ENCODE results near the gene SLC7A6.
A peak's percentile ranks its signal among the peaks of the same experiment; 100 is the strongest.
"Not testable (repeated sequence)": the region's sequence is repeated elsewhere in the genome, so short reads cannot be mapped to it uniquely, and the experiment has no call there.

The SLC7A6 gene

DNA sequence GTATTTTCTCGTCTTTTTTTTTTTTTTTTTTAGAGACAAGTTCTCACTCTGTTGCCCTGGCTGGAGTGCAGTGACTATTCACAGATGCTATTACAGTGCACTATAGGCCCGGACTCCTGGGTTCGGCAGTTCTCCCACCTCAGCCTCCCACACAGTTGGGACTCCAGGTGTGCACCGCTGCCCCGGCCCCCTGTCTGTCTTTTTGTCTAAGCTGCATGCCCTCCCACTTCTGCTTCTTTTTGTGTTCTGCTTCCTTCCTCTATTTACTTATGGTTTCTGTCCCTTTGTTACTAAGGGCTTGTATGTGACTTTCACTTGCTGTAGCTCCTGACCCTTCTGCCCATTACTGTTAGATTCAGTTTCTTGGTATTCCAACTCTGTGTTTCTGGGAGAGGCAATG, 20.5 kb downstream of the SLC7A6 start:
- no peak for DNase-seq

DNA sequence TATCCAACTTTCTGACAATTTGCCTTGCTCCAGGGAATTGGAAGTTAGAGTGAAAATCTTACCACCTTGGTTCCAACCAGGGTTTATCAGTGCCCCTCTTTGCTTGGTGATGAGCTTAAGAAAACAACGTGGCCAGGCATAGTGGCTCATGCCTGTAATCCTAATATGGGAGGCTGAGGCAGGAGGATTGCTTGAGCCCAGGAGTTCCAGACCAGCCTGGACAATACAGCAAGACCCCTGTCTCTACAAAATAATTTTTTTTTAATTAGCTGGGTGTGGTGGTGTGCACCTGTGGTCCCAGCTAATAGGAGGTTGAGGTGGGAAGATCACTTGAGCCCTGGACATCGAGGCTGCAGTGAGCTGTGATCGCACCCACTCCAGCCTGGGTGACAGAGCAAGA, 21.4 kb downstream of the SLC7A6 start:
- no peak for DNase-seq

DNA sequence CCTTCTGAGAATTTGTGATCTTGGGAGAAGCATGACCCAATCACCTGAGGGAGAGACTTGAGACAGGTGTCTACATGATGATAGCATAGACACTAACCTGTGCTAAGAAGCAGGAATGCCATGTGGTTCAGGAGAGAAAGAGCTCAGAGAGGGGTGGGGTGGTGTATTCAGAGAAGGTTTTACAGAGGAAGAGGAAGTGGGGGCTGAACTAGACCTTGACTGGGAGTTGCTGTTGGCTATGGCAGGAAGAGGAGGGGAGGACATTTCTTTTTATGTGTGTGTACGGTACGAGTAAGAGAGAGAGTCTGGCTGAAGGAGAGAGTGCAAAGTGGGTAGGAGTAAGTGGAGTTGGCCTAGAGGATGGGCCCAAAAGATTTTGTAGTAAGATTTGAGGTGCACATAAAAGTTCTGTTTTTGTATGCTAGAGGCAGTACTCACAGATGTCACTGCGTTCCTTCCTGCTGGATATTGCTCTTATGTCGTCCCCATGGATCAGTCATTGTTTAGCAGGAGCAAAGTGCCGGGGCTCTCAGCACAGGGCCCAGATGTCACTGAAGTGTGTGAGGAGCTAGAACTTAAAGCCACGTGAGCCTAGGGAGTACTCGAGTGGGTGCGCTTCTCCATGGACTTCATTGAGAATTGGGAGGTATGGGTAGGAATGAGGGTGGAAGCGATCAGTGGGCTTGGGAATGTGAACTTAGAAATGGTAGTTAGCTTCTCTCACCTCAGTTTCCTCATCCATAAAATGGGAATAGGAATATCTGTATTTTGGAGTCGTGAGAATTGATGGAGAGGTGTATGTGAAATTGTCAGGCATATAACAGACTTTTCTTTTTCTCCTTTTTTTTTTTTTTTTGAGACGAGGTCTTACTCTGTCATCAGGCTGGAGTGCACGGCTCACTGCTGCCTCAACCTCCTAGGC, 22.1 kb downstream of the SLC7A6 start:
- DNase-seq = no peak

DNA sequence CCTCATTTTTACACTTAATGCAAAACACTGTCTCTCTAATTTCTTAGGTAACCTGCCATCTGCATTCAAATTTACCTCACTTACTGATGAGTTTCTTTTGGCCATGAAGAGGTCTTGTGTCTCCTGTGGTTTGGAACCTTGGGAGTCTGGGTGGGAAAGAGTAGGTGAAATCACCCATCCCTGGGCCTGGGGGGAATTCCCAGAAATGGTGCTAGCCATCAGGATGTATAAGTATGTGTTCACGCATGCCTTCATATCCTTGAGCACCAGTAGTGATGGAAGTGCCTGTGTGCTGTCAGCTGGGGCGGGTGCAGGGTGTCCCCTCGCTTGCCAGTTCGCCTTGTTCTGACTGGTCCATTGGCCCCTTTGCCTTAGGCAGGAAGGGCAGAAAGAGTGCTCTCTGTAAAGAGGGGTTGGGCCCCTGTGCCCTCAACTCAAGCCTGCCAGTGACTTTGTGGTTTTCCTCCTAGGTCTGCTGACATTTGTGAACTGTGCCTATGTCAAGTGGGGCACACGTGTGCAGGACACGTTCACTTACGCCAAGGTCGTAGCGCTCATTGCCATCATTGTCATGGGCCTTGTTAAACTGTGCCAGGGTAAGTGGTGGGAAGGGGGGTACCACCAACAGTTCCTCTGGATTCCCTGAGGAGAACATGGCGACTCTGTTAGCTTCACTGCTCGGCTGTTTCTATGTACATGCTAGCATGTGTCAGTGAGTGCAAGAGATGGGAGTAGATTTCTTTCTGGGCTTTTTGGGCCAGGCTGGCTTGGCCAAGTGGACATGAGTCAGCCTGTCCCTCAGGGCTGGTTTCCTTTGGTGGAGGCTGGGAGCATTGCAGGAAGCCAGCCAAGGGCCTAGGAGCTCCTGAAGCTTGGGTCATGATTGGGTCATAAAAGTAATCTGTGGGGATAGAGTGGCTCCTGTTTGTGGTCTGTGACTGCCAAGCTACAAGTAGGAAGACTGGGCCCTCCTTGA, 23.2 kb downstream of the SLC7A6 start:
- DNase-seq = peak in 1 of 2 experiments; percentile 37

DNA sequence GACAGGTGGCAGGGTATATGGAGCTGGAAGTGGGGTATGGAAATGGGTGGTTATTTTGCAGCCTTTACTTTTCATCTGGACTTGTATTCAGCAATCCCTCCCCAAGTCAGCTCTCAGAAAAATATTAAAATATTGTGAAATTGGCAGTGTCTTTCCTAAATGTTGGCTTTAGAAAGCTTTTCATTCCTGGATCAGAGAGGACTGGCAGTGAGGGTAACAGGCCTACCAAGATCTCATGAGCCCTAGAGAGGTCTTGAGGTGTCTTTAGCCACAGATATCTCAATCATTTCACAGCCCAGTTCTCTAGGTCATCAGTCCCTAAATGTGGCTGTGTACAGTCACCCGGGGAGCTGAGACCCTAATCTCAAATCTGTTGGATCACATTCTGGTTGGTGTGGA, 23.9 kb downstream of the SLC7A6 start:
- no peak for DNase-seq

DNA sequence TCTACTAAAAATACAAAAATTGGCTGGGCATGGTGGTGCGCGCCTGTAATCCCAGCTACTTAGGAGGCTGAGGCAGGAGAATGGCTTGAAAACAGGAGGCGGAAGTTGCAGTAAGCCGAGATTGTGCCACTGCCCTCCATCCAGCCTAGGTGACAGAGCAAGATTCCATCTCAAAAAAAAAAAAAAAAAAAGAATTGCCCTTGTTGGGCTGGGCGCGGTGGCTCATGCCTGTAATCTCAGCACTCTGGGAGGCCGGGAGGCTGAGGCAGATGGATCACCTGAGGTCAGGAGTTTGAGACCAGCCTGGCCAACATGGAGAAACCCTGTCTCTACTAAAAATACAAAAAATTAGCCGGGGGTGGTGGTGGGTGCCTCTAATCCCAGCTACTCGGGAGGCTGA, 24.5 kb downstream of the SLC7A6 start:
- DNase-seq = not testable (repeated sequence)

DNA sequence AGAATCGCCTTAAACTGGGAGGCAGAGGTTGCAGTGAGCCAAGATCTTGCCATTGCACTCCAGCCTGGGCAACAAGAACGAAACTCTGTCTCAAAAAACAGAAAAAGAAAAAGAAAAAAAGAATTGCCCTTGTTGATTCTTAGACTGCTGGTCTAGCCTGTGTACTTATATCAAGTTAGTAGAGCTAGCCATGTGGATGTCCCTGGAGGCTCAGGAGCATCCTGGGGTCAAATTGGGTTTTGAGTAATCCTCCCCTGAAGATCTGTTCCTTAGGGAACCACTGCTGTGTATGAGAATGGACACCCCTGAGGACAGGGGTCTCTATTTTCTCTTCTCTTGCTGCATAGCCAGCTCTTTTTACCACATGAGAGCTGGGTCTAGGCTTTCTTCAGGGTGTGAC, 24.9 kb downstream of the SLC7A6 start:
- DNase-seq = no peak

DNA sequence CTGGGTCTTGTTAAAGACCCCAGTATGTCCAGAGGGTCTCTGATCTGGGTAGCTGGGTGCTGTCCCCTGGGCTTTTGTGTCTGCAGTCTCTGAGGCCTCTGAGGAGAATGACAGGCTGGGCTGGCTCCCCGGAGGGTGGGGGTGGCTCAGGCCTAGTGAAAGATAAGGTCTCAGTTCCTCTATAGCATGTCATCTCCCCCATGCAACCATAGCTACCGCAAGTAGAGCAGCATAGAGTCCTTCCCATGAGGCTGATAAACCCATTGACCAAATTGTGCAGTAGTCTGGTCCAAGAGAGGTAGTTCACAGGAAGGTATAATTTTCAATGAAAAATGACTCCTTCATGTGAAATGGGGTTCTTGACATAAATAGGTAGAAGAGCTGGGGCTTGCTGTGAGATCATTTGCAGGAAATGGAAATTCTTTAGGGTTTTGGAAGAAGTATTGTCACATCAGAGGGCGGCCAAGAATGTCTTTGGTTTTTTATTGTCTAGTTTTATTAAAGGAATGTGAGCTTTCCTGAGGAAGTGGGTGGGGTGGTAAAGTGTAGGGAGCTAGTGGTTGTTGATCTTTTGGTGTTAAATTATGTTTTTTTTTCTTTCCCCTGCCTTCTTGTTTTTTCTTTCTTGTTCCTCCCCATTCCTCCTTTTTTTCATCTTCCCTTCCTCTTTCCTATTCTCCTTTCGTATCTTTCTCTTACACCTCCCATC, 25.4 kb downstream of the SLC7A6 start:
- DNase-seq = peak; percentile 70 to 76

DNA sequence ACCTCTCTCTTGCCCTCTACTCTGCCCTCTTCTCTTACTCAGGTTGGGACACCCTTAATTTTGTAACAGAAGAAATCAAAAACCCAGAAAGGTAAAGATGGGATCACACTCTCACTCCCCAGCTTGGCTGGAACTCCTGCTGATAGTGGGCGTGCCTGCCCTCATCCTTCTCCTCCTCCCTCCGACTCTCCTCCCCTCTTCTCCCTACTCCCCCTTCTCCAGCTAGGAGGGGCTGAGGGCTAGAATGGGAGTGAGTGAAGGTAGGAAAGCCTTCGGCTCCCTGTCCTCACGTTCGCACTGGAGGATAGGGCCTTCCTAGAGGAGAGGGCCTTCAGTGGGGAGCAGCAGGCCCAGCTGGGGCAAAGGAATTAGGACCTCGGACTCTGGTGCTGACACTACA, 26.1 kb downstream of the SLC7A6 start:
- no peak for DNase-seq

DNA sequence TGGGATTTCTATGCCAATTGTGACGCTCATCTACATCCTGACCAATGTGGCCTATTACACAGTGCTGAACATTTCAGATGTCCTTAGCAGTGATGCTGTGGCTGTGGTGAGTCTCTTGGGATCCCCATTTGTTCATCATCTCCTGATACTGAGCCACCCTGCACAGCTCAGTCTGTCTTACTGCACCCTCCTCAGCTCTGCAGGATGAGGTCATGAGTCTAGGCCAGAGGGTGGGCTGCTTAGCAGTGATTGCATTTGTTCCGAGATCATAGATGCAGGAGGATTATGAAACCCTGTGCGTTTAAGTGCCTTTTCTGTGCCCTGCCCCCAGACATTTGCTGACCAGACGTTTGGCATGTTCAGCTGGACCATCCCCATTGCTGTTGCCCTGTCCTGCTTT, 26.9 kb downstream of the SLC7A6 start:
- no peak for DNase-seq

DNA sequence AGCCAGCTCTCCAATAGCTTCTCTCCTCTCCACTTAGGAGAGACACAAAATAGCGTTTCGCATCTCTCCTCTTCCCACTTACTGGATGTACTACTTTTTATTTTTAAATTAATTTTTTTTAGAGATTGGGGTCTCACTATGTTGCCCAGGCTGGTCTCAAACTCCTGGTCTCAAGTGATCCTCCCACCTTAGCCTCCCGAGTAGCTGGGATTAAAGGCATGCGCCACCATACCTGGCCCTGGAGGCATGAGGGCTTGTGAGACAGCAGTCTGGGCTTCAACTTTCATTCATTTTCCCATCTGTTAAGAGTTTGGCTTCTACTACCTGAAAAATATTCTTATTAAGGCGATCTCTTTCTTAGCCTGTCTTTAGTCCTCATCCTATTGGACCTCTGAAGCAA, 28.1 kb downstream of the SLC7A6 start:
- no peak for DNase-seq

DNA sequence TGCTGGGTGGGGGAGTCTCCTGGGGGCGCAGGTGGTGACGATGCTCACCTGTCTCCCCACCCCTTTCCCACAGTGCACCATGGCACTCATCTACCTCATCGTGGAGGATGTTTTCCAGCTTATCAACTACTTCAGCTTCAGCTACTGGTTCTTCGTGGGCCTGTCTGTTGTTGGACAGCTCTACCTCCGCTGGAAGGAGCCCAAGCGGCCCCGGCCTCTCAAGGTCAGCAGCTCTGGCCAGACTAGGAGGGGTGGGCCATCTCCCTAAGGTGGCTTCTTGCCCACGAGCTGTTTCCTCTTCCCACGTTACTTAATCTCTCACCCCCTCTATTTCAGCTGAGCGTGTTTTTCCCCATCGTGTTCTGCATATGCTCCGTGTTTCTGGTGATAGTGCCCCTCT, 32.0 kb downstream of the SLC7A6 start:
- no peak for DNase-seq

DNA sequence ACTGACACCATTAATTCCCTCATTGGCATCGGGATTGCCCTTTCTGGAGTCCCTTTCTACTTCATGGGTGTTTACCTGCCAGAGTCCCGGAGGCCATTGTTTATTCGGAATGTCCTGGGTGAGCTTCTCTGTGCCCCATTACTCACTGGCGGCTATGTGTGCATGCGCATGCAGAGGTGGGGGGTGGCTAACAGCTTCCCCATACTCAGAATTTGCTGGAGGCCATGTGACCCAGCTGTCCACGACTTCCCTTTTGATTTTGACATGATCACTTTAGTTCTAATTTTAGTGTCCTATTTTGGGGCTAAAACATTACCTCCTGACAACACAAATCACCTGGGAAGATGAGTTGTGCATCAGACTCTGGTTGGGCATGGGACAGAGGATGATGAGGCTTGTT, 32.4 kb downstream of the SLC7A6 start:
- no peak for DNase-seq

DNA sequence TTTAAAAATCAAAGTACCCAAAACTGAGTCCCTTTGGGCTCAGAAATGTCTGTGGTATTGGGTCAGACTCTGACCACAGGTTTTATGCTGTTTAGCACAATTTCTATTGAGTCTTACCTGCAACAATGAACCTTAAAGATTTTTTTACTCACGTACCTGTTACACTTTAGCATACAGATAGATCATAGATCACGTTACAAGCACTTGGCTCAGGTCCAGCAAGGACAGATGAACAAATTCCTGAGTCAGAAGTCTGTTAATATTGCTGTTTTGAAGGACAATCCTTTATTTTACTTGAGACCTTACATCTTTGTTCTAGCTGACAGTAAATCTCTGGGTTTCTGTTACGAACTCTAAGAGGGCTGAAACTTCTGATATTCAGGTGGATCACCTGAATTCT, 33.6 kb downstream of the SLC7A6 start:
- DNase-seq = no peak

DNA sequence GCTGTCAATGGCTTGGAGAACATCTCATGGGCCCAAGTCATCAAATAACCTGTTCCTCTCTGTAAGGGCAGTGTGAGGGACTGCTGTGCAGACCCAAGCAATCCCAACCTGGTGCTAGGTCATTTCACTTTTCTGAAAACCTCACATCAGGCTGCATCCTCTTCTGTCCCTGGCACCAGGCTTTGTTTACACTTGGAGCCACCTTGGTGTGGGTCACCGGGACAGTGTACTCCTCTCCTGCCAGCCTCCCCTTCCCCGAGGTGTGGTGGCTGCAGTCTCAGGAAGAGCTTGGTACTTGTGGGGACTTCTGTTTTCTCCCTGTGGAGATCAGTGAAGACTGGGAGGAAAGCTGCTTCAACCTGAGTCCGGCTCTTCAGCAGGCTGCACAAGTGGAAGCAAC, 34.0 kb downstream of the SLC7A6 start:
- DNase-seq = no peak

DNA sequence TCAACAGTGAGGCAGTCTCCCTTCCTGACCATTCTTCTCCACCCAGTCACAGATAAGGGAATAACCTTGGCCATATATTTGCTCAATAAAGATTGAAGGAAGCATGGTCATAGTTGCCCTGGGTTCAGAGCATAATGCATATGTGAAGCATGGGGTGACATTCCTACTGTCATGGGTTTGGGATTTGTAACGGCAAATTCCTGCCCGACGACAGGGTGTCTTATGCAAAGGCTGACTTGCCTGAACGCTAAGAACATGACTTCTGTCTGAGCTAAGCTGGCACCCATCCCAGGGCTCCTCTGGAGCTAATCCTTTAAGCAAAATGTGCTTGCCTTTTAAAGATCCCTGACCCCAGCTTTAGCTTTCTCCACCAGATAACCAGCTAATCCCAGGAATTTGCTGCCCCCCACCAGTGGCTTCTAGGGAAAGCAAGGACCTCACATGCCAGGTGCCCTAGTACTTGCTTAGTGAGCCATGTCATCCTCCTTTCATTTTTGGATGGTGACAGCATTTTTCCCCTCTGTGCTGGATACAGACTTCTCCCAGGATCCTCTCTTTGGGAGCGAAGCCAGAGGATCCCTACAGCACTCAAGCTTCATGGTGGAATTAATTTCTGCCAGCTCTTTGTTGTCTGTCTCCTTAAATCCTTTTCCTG, 34.7 kb downstream of the SLC7A6 start:
- DNase-seq = no peak

DNA sequence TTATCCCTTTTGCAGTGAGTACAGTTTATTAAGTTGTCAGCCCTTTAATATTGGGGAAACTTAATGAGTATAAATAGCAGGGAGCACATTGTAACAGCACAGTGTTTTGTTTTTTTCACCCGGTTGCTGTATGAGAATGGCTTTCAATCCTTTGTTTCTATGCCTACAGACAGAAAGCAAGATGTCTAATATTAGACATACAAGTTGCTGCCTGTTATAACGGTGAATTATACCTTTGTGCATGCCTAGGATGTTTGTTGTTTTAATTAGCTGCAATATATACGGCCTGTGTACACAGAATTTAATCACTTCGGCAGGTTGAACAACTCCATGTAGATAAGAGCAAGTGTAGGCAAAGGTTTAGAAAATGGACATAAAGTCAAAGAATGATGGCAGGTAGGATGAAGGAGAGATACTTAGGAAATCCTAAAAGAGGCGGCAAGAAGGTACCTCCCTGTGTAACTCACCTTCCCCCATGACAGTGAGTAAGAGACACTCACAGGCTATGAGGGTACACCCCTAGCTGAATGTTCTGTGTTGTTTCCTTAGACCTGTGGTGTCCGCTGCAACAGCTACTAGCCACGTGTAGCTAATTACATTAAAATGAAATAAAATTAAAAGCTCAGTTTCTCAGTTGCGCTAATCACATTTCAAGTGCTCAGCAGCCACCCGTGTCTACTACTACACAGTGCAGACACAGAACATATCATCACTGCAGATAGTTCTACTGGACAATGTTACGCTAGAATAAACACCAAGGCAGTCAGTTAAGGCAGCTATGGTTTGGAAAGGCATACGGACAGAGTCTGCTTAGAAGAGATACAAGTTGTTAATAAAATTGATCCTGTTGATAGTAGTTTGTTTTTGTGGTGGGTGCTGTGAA, 35.5 kb downstream of the SLC7A6 start:
- no peak for DNase-seq

DNA sequence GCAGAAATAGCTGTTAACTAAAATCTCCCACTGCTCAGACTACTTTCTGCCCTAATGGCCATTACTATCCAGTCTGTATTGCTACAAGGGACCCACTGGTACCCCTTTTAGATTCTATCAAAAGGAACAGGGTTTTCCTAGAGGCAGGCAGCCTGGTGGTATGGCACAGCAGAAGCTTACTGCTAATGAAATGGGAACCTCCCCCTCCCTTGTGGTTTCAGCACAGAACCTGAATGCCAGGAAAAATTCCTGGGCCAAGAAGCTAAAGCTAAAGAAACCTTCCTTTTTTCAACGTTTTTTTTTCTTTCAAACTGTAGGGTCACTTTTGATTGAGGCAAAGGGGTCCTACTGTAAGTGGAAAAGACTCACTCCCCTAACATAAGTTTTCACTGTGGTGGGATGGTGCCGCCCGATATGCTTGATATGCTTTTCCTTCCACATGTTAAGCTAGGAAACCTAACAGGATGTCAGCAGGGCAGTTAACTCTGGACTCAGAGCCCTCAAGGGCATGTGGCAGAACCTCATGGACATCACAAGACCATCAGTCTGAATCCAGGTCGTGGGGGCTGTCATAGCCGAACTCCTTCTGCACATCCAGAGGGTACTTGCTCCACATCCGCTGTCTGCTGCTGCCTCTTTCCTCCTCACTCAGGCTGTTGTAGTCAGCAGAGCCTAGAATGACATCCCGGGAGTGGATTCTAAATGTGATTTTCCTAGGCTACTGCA, 36.6 kb downstream of the SLC7A6 start:
- no peak for DNase-seq

DNA sequence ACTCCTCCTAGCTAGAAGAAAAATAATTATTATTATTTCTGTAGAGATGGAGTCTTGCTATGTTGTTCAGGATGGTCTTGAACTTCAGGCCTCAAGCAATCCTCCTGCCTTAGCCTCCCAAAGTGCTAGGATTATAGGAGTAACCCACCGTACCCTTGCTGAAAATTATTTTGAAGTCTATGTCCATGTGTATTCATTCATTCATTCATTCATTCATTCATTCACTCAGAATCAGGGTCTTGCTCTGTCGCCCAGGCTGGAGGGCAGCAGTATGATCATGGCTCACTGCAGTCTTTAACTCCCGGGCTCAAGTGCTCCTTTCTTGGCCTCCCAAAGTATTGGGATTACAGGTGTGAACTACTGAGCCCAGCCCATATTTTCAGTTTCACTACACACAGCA, 42.3 kb downstream of the SLC7A6 start:
- DNase-seq = no peak

DNA sequence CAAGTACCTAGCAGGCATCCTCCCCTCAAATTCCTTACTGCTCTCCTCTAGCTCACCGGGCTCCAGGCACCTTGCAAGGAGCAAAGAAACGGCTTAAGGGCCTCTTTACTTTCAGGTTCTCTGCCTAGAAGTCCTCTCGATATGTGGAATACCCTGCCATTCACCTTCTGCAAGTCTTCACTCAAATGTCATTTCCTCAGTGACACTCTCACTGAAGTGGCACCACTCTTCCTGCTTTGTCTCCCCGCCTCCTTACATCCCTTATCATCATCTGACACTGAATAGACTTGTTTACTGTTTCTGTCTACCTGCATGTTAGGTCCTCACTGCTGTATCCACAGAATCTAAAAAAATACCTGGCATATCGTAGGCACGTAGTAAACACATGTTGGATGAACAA, 45.5 kb downstream of the SLC7A6 start:
- no peak for DNase-seq

DNA sequence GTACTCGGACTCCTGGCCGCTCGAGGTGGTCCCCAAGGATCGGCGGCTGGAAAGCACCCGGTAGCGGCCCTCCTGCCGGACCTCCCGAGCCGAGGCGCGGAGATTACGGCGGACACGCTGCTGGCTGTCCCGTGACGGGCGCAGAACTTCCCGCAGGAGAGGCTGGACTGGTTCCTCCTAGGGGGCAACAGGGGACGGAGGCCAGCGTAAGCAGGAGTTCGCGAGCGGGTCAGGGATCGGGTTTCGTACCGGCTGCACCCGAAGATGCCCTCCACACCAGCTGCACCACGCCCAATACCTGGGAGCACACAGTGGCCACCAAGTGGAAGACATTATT, 46.1 kb downstream of the SLC7A6 start:
- no peak for DNase-seq

Data from activated CD4-positive, alpha-beta T cell treated with anti-CD3 and anti-CD28 coated beads, Interleukin-2, amount 50 U/mL, for 48 hours (primary cell).